HG03103 (cell line): ENCODE measurements around the gene CAPN5.

Experiments
- ATAC-seq: cut with Tn5 transposase; IDR thresholded peaks from one replicate; pipeline ENCODE4 v1.9.1; 2021; ENCODE audit warnings: low read depth; ENCODE audit not compliant: unreplicated experiment

Gene CAPN5

DNA sequence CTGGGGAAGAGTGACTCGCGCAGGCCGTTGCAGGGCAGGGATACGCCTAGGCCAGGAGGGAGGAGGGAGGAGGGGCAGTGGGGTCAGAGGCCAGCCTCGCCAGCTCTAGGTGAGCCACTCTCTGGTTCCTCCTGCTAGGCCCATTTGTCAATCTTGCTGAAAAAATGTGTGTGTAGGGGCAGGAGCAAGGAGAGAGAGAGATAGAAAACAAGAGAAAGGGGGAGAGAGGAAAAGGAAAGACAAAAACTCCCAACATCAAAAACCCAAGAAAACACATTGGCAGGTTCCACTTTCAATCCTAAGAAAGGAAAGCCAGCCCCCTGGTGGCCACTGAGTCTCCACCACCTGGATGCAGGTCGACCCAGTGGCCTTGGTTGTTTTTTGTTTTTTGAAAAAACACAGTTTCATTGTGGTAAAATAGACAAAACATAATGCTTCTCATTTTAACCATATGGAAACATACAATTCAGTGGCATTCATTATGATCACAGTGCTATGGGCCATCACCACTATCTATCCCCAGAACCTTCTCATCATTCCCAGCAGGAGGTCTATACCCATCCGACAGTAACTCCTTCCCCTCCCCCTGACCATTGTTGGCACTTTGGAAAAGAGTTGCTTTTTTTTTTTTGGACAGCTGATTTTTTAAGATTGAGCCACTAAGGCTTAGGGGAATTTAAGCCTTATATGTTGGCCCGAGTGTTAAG, 46.8 kb downstream of the CAPN5 start:
- ATAC-seq: no peak

DNA sequence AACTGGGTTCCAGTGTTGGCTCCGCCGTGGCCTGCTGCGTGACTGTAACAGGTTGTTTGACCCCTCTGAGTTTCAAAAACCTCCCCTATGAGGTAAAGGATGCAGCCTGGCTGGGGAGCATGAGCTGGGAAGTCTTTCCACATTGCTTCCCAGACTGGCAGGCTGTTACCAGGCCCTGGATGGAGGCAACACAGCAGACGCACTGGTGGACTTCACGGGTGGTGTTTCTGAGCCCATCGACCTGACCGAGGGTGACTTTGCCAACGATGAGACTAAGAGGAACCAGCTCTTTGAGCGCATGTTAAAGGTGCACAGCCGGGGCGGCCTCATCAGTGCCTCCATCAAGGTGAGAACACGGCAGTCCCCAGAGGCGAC, 47.3 kb downstream of the CAPN5 start:
- ATAC-seq: no peak

DNA sequence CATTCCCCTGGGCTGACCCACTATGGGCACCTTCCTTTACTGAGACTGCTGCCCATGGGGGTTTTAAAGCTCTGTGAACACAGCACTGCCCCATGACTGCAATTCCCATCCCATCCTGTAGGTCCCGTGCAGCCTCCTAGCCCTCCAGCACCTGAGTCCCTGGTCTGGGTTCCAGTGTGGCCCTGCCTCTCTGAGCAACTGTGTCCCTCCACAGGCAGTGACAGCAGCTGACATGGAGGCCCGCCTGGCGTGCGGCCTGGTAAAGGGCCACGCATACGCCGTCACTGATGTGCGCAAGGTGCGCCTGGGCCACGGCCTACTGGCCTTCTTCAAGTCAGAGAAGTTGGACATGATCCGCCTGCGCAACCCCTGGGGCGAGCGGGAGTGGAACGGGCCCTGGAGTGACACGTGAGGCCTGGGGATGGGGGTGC, 48.4 kb downstream of the CAPN5 start:
- no peak for ATAC-seq

DNA sequence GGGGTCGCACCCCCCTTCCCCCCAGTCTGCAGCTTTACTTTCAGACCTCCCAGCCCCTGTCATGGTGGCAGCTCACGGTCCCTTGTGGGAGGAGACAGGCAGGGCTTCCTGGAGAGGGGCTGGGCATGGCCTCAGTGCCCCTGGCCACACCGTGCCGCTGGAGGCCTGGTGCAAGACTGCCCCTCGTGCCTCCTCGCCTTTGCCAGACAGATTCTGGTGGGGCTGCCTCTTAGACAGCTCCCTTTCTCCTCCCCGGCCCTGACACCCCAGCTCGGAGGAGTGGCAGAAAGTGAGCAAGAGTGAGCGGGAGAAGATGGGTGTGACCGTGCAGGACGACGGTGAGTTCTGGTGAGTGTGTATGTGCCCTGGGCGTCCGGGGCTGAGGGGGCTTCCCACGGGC, 49.2 kb downstream of the CAPN5 start:
- no peak for ATAC-seq

DNA sequence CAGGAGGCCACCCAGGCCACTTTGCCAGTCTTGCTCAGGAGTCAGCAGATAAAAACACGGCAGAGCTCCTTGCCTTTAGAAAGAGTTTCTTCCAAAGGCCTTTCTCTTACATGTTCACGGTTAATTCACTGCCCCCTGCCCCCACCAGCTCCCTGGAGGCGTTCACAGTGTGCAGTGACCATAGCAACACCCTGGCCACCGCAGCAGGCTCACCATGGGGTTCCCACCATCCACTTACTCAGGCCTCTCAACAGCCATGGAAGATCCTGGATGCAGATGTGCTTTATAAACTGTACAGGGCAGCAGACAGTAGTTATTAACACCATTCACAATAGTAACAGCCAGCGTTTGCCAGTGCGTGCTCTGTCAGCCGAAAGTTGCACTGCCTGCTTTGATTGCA, 50.7 kb downstream of the CAPN5 start:
- ATAC-seq: no peak

DNA sequence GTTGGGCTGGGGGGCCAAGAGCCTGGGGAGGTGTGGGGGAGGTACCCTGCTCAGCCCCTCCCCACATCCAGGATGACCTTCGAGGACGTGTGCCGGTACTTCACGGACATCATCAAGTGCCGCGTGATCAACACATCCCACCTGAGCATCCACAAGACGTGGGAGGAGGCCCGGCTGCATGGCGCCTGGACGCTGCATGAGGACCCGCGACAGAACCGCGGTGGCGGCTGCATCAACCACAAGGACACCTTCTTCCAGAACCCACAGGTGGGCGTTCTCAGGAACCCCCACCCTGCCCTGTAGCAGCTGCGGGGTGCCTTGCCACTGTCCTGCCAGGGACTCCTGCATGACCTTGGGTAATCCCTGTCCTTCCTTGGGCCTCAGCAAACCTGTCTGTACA, 51.3 kb downstream of the CAPN5 start:
- no peak for ATAC-seq

DNA sequence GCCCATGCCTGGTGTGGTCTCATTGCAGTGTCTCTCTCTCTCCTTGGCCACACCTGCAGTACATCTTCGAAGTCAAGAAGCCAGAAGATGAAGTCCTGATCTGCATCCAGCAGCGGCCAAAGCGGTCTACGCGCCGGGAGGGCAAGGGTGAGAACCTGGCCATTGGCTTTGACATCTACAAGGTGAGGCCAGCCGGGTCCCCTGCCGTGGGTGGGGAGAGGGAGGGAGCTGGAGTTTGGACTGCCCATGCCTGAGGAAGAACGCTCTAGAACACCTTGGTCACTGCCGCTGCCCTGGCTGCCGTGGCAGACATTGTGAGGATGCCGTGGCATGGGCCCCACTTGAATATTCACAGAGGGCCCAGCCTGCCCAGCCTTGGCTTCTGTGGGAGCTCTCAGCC, 52.2 kb downstream of the CAPN5 start:
- ATAC-seq: no peak

DNA sequence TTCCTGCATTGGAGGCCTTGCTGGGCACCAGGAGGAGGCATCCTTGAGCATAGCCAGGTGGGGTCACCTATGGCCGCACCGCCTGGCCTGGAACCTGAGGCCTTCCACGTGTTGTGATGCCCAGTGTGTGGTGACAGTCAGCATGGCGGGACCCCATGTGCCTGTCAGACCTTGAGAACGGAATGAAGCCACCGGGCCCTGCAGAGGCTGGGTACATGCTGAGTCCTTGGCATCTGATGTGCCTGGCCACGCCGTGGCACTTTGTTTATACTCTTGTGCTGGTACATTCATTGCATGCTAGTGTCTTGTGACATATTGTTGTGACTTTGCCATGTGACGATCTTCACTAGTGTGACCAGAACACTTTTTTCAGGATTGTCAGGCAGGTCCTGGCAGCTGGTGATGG, 52.8 kb downstream of the CAPN5 start:
- ATAC-seq: no peak

DNA sequence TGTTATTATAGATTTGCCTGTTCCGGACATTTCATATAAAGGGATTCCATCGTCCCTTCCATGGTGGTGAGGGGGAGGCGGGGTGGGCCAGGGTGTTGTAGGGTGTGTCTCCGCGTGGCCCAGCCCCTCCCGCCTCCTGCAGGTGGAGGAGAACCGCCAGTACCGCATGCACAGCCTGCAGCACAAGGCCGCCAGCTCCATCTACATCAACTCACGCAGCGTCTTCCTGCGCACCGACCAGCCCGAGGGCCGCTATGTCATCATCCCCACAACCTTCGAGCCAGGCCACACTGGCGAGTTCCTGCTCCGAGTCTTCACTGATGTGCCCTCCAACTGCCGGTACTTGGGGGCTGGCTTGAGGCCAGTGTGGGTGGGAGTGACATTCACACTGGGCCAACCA, 53.8 kb downstream of the CAPN5 start:
- no peak for ATAC-seq

DNA sequence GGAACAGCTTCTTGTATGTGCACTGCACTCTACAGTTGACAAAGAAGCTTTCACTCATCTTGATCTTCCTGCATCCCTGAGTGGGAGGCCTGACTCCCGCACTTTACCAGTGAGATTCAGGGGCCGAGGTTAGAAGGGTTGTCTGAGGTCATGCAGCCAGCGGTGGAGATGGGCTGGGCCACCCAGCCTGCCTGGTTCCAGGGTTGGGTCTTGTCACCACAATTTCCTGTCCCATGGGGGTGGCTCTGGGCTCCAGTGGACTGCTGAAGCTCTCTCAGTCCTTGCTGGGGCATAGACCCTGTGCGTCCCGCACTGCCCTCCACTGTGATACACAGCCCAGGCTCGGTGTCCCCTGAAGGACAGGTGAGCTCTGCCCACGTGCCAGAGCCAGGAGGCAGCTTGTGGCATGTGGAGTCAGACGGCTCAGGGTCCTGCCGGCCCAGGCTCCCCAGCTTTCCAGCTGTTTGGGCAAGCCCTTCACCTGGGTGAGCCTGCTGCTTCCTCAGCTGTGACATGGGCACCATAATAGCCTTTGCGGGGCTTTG, 54.4 kb downstream of the CAPN5 start:
- no peak for ATAC-seq

DNA sequence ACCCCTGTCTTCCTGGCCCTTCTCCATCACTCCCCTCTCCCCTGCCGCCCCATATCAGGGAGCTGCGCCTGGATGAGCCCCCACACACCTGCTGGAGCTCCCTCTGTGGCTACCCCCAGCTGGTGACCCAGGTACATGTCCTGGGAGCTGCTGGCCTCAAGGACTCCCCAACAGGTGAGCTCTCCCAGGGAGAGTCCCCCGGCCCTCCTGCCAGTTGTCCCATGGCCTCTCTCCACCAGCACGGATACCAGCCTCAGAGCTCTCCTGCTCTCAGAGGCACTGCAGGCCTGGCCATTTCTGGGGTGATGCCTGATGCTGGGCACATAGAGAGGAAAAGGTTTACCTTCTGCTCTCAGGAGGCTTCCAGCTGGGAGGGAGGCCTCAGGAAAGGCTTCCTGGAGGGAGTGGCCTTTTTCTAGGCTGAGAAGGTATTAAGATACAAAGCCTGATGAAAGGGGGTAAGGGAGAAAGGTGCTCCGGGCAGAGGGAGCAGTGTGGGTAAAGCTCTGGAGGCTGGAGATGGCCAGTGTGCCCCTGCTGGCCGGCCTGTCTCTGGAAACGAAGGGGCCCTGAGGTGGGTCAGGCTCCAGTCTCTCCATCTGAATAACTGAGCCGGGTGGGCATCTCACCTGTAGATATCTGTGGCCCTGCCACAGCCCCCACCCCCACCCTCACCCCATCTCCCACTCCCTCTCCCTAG, 55.3 kb downstream of the CAPN5 start:
- no peak for ATAC-seq

DNA sequence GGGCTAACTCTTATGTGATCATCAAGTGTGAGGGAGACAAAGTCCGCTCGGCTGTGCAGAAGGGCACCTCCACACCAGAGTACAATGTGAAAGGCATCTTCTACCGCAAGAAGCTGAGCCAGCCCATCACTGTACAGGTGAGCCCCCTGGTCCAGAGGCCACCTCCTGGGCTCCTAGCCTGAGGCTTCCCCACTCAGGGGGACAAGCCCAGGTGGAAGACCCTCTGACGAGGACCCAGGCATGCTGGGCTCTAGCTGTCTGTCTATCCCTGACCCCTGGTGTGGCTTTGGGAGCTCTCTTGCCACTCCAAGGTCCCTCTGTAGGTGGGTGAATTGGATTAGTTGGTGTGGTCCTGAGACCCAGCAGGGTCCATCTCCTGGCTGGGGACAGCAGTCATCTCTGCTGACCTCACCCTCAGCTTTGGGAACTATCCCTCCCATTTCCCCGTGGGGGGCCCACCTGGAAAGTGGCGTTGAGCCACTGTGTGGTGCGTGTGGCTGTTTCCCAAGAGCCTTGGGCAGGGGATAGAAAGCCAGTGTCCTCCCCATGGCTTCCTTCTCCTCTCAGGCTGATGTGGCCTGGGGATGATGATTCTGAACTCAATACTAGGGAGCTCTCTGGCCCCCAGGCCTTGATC, 55.9 kb downstream of the CAPN5 start:
- ATAC-seq: no peak

DNA sequence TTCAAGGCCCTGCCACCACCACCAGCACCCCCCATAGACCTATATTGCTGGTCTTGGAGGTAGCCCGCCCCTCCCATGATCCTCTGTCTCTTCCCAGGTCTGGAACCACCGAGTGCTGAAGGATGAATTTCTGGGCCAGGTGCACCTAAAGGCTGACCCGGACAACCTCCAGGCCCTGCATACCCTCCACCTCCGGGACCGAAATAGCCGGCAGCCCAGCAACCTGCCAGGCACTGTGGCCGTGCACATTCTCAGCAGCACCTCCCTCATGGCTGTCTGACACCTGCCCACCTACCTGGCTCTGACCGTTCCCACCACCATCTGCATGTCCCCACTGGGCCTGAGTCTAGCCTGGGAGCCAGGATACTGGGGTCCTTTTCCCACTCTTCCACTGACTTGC, 56.8 kb downstream of the CAPN5 start:
- no peak for ATAC-seq

DNA sequence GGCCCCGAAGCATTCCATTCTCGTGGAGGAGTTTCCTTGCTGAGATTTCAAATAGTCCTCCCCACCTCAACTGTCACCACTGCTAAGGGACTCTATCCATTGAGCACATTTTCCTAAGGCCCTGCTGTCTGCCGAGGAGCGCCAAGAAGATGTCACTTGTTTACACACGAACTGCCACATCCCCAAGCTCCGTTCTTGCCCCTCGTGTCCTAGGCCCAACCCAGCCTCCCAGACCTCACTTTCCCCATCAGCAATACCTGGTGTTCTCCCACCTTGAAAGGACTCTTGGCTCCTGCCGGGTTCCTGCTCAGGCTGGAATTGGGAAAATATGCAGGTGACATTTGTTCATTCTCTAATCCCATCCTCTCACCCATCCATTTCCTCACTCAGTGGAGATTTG, 57.3 kb downstream of the CAPN5 start:
- no peak for ATAC-seq

DNA sequence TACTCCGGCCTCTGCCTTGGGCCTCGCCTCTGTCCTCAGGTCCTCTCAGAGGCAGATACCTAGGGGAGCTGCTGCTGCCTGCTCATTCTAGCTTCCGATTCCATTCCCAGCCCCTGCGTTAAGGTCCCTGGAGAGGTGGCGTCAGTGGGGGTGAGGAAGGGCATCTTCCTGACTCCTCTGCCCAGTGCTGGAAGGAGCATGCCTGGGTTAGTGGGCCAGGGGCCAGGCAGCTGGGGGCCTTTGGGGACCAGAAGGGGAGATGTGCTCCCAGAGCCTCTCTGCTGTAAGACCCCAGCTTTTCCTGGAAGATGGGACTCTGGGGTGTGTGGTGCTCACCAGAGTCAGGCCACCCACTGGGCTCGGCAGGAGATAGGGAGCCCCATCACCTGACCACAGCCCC, 57.7 kb downstream of the CAPN5 start:
- no peak for ATAC-seq

DNA sequence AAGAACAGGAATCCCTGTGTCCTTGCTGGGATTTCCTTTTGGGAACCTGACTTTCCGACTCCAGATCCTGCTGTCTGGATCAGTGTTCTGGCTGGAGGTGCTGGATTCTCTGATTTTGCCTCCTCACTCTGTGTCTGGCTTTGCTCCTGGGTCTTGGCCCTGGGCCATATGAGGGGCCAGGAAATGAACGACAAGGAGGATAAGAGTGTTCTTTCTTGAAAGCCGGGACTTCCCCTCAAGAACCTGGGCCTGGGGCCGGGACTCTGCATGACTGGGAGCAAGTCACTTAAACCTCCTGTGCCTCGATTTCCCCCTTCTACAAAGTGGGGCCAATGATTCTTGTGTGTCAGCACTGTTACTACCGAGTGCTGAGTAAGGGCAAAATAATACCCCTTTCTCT, 58.4 kb downstream of the CAPN5 start:
- no peak for ATAC-seq

DNA sequence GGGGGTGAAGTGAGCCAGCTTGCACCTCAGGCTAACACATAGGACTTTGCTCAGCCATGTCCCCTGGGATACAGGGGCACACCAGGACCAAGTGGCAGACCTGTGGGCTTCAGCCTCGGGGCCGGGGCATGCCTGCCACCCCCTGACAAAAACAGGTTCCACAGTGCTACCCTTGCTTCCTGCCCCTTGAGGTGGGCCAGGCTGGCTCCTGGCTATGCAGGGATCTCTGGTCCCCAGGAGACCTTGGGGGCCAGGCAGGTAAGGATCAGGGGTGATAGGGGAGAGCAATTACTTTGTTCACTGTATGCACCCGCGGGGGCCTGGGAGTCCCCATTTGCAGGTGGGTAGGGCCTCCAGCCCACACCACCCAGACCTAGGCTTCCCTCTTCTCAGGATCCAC, 58.9 kb downstream of the CAPN5 start:
- ATAC-seq: no peak

DNA sequence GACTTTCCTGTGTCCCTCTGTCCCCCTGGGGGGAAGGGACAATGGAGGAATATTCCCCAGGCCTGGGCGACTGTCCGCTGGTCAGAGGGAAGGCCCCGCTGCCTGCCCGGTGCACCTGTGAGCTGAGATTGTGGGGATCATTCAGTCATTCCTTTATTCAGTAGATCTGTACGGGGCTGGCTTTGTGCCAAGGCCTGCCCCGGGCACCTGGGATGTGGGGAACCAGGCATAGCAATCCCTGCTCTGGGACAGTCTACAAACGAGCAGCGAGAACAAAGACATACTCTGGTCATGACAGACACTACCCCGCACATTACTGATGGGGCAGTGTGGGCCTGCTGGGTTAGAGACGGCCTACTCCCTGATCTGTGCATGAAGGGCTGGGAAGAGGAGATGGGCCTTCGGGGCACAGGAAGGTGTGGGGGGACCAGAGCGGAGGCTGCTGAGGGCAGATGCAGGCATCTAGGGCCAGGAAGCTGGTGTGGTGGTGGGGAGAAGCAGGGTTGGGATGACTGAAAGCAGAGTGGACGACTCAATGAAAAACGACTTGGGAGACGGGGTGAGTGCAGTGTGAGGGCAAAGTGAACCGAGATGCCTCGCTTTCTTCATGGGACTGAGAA, 59.5 kb downstream of the CAPN5 start:
- no peak for ATAC-seq

DNA sequence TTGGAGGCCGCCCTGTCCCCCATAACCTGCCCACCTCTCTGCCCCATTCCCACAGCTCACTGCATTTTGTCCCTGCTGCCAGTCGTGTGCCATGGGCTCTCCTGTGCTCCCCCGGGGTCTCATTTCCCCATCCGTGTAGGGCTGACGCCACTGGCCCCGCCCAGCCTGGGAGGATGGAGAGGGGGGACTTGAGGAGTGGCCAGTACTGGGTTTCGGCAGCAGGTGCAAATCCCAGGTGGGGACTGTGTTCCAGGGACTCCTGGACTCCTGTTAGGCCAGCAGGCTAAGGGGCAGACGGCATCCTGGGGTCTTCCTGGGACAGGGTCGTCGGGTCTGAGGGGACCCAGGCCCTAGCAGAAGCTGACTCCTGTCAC, 60.1 kb downstream of the CAPN5 start:
- ATAC-seq: no peak

DNA sequence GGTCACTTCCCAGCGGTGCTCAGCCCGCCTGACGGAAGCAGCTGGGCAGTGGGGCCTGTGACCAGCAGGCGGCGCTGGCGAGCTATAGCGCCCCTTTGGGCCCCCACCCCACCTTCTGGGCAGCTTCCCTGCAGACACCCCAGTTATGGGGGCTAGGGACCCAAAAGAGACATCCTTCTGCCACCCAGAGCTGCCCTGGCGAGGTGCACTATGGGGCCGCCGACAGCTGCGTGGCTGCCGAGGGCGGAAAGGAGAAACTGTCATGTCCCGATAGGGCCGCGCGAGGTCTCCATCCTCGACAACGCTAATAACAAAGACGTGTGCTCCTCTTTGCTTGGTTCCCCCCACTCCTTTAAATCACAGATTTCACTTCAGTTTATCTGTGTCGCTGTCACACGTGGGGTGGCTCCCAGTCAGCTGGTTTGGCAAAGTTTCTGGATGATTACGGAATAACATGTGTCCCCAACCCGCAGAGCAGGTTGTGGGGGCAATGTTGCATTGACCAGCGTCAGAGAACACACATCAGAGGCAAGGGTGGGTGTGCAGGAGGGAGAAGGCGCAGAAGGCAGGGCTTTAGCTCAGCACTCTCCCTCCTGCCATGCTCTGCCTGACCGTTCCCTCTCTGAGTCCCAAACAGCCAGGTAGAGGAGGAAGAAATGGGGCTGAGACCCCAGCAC, 60.6 kb downstream of the CAPN5 start:
- ATAC-seq: no peak
